ENCODE results near the gene ALOX5.

ALOX5 gene

GRCh38 chr10:45463244-45464116 is 89.5 kb downstream of the ALOX5 start:
- H3K4me3 ChIP-seq (ENCODE audit: low read depth, low read length): no peak overlapping the region

GRCh38 chr10:45464958-45465567 is 91.0 kb downstream of the ALOX5 start:
- peak; percentile 94 for TF ChIP-seq CTCF (IDR thresholded peaks at IDR 0.05; ENCODE audit: control insufficient read depth, extremely low read depth, insufficient read depth)
- peak; percentile 18 for DNase-seq (ENCODE audit: low read depth)
- H3K4me3 ChIP-seq (ENCODE audit: low read depth, low read length): no peak overlapping the region

More at GRCh38 chr10:45463244-45464116, 89.5 kb downstream of the ALOX5 start:
- no peak for DNase-seq (ENCODE audit: low read depth)
- TF ChIP-seq CTCF (IDR thresholded peaks at IDR 0.05; ENCODE audit: control insufficient read depth, extremely low read depth, insufficient read depth): no peak

- DNase-seq (ENCODE audit: low read depth): no peak
- TF ChIP-seq CTCF (IDR thresholded peaks at IDR 0.05; ENCODE audit: control insufficient read depth, extremely low read depth, insufficient read depth): no peak
Measured at GRCh38 chr10:45466784-45467183, 92.8 kb downstream of the ALOX5 start.

GRCh38 chr10:45468079-45468478 is 94.1 kb downstream of the ALOX5 start:
- no peak for DNase-seq (ENCODE audit: low read depth)
- no peak for TF ChIP-seq CTCF (IDR thresholded peaks at IDR 0.05; ENCODE audit: control insufficient read depth, extremely low read depth, insufficient read depth)
- no peak overlapping the region for H3K4me3 ChIP-seq (ENCODE audit: low read depth, low read length)

More at GRCh38 chr10:45466784-45467183, 92.8 kb downstream of the ALOX5 start:
- no peak overlapping the region for H3K4me3 ChIP-seq (ENCODE audit: low read depth, low read length)

- DNase-seq (ENCODE audit: low read depth): peak; percentile 75
- TF ChIP-seq CTCF (IDR thresholded peaks at IDR 0.05; ENCODE audit: control insufficient read depth, extremely low read depth, insufficient read depth): no peak
- no peak overlapping the region for H3K4me3 ChIP-seq (ENCODE audit: low read depth, low read length)
Measured at GRCh38 chr10:45470098-45471012, 96.3 kb downstream of the ALOX5 start.

- no peak for DNase-seq (ENCODE audit: low read depth)
- H3K4me3 ChIP-seq (ENCODE audit: low read depth, low read length): no peak overlapping the region
- TF ChIP-seq CTCF (IDR thresholded peaks at IDR 0.05; ENCODE audit: control insufficient read depth, extremely low read depth, insufficient read depth): no peak
Measured at GRCh38 chr10:45471059-45471458, 97.0 kb downstream of the ALOX5 start.

Measured in LNCaP clone FGC (cell line).